OCI-LY1 (cell line): Measurements from ENCODE around the gene OR52L1.

Experiments
- H2AFZ ChIP-seq: fragments of 200-600 bp; sonication (generic), shearing (Covaris generic); 2 replicates; pipeline ENCODE4 v1.6.0; 2014; ENCODE audit warnings: antibody characterized with exemption, mild to moderate bottlenecking, low read length
- H3F3A ChIP-seq: fragments of 200-600 bp; sonication (generic), shearing (Covaris generic); 2 replicates; pipeline ENCODE4 v1.6.0; 2014; ENCODE audit warnings: mild to moderate bottlenecking, antibody characterized with exemption, low read length, moderate library complexity; ENCODE audit not compliant: insufficient read depth
- H3K27ac ChIP-seq: fragments of 200-600 bp; sonication (generic); 2 replicates; pipeline ENCODE4 v1.5.1; 2014; ENCODE audit warnings: low read length, mixed run types, mild to moderate bottlenecking, low read depth; ENCODE audit not compliant: poor library complexity, severe bottlenecking
- H3K27me3 ChIP-seq: fragments of 200-600 bp; sonication (generic); 2 replicates; pipeline ENCODE4 v1.6.0; 2014; ENCODE audit warnings: antibody characterized with exemption, mild to moderate bottlenecking, low read length, moderate library complexity; ENCODE audit not compliant: insufficient read depth
- H3K36me3 ChIP-seq: fragments of 200-600 bp; sonication (generic); 2 replicates; pipeline ENCODE4 v1.6.1; 2014; ENCODE audit warnings: mild to moderate bottlenecking, antibody characterized with exemption, low read length, moderate library complexity, mixed read lengths; ENCODE audit not compliant: insufficient read depth
- H3K4me1 ChIP-seq: fragments of 200-600 bp; sonication (generic); 2 replicates; pipeline ENCODE4 v1.5.1; 2014; ENCODE audit warnings: mild to moderate bottlenecking, low read length, moderate library complexity; ENCODE audit not compliant: insufficient read depth, severe bottlenecking
- H3K4me2 ChIP-seq: fragments of 200-600 bp; sonication (generic), shearing (Covaris generic); 2 replicates; pipeline ENCODE4 v1.6.1; 2014; ENCODE audit warnings: low read length
- H3K4me3 ChIP-seq: fragments of 200-600 bp; sonication (generic); 2 replicates; pipeline ENCODE4 v1.5.1; 2014; ENCODE audit warnings: low read length, low read depth, mild to moderate bottlenecking, mixed read lengths; ENCODE audit not compliant: poor library complexity, severe bottlenecking
- H3K79me2 ChIP-seq: fragments of 200-600 bp; shearing (Covaris generic); 2 replicates; pipeline ENCODE4 v1.6.1; 2016; ENCODE audit warnings: mixed run types, low read length, mixed read lengths; ENCODE audit not compliant: insufficient read depth
- H3K9ac ChIP-seq: fragments of 200-600 bp; sonication (generic), shearing (Covaris generic); 2 replicates; pipeline ENCODE4 v1.6.1; 2014; ENCODE audit warnings: mild to moderate bottlenecking, low read length, mixed read lengths
- H3K9me2 ChIP-seq: fragments of 200-600 bp; sonication (generic), shearing (Covaris generic); 2 replicates; pipeline ENCODE4 v1.6.1; 2014; ENCODE audit warnings: low read depth, mild to moderate bottlenecking, low read length, mixed read lengths
- H3K9me3 ChIP-seq: fragments of 200-600 bp; shearing (Covaris generic); 2 replicates; pipeline ENCODE4 v1.6.1; 2014; ENCODE audit warnings: low read length, mixed read lengths
- H4K20me1 ChIP-seq: fragments of 200-600 bp; sonication (generic), shearing (Covaris generic); 2 replicates; pipeline ENCODE4 v1.6.0; 2016; ENCODE audit warnings: mild to moderate bottlenecking, low read length; ENCODE audit not compliant: insufficient read depth
- EZH2 ChIP-seq: fragments of 200-600 bp; sonication (generic), shearing (Covaris generic); IDR thresholded peaks from 2 replicates; pipeline ENCODE4 v1.8.0; 2017; ENCODE audit warnings: borderline replicate concordance, mixed run types, mild to moderate bottlenecking, antibody characterized with exemption, low read length, moderate library complexity, mixed read lengths
- TF ChIP-seq, protein P1 (sequence below): fragments of 200-600 bp; sonication (generic), shearing (Covaris generic); IDR thresholded peaks from 2 replicates; pipeline ENCODE4 v1.5.1; 2017; ENCODE audit warnings: mild to moderate bottlenecking, antibody characterized with exemption, low read length, moderate library complexity, mixed read lengths

OR52L1 gene

DNA sequence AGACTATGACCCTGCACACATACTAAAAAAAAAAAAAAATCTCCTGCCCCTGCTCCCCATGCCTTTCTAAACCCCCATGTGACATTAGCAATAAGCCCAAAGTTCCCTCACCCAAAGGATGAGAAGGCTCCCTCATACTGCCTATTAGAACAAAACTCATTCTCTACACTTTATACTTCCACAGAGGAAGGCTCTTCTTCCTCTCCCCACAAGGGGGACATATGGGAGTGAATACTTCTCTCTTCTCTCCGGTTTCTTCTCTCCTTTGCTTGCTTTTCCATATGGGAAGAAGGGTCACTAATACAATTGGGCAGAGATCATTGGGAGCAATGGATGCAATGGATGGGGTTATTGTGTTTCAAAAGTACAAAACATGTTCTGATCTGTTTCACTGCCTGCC, 3.3 kb downstream of the OR52L1 start:
- no peaks in the 10 kb centered on the region for H3K9me2 ChIP-seq
- H3K4me2 ChIP-seq, result no peak overlapping the region
- H3F3A ChIP-seq, result no peaks in the 10 kb centered on the region
- H3K79me2 ChIP-seq, result no peaks in the 10 kb centered on the region
- no peaks in the 10 kb centered on the region for H3K4me1 ChIP-seq
- H3K27me3 ChIP-seq, result no peaks in the 10 kb centered on the region
- H3K27ac ChIP-seq, result no peak overlapping the region
- H3K9ac ChIP-seq, result no peak overlapping the region
- no peak for TF ChIP-seq EZH2
- TF ChIP-seq, protein P1, sequence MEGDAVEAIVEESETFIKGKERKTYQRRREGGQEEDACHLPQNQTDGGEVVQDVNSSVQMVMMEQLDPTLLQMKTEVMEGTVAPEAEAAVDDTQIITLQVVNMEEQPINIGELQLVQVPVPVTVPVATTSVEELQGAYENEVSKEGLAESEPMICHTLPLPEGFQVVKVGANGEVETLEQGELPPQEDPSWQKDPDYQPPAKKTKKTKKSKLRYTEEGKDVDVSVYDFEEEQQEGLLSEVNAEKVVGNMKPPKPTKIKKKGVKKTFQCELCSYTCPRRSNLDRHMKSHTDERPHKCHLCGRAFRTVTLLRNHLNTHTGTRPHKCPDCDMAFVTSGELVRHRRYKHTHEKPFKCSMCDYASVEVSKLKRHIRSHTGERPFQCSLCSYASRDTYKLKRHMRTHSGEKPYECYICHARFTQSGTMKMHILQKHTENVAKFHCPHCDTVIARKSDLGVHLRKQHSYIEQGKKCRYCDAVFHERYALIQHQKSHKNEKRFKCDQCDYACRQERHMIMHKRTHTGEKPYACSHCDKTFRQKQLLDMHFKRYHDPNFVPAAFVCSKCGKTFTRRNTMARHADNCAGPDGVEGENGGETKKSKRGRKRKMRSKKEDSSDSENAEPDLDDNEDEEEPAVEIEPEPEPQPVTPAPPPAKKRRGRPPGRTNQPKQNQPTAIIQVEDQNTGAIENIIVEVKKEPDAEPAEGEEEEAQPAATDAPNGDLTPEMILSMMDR, result no peak
- H3K4me3 ChIP-seq, result no peak overlapping the region
- no peaks in the 10 kb centered on the region for H4K20me1 ChIP-seq
- H3K9me3 ChIP-seq, result no peaks in the 10 kb centered on the region
- no peak overlapping the region for H2AFZ ChIP-seq
- no peaks in the 10 kb centered on the region for H3K36me3 ChIP-seq

DNA sequence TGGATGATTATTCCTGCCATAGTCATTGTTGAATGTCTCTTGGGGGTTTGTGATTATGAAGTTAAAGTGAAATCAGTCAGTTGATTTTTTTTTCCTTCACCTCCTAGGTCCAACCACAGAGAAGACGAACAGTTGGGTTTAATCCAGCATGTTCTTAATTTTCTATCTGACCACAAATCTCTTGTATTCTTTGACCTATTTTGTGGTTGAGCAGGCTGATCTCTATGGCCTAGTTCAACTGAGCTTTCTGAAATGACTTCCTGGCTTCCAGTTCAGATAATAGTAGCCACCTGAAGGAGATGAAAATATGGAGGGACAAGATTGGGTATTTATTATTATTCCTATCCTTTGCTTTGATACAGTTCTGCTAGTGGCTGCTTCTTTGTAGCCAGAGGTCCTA, 13.3 kb downstream of the OR52L1 start:
- H3K9me2 ChIP-seq, result no peaks in the 10 kb centered on the region
- H4K20me1 ChIP-seq, result no peaks in the 10 kb centered on the region
- H2AFZ ChIP-seq, result no peak overlapping the region
- no peaks in the 10 kb centered on the region for H3K36me3 ChIP-seq
- no peak for TF ChIP-seq EZH2
- TF ChIP-seq, protein P1, result no peak
- H3F3A ChIP-seq, result no peaks in the 10 kb centered on the region
- no peak overlapping the region for H3K9ac ChIP-seq
- H3K9me3 ChIP-seq, result no peaks in the 10 kb centered on the region
- H3K4me1 ChIP-seq, result no peaks in the 10 kb centered on the region
- no peak overlapping the region for H3K4me2 ChIP-seq
- no peak overlapping the region for H3K4me3 ChIP-seq
- H3K27ac ChIP-seq, result no peak overlapping the region
- no peaks in the 10 kb centered on the region for H3K27me3 ChIP-seq
- H3K79me2 ChIP-seq, result no peaks in the 10 kb centered on the region

DNA sequence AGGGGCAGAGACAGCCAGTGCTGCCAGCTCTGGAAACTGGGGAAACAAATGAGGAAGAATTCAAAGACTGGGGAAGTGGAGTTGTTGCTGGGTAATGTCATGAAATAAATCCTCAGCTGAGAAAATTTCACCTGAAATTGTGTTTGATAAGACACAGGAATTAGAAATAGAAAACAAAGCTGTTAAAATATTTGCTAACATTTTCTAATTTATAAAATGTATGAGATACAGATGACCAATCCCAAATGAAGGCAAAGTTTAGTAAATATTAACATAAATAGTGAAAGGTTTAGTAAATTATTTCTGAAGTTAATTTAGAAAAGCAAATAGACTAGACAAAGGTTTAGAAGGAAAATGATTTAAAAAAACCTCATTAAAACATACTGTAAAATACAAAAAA, 18.4 kb downstream of the OR52L1 start, which contains the start of gene OR56A5:
OR56A5 (minus strand) TSS at position 101 of the 400 bp plus-strand sequence; CDS start at position 101, 0 bp downstream.
- H4K20me1 ChIP-seq, result no peaks in the 10 kb centered on the region
- no peak for TF ChIP-seq EZH2
- TF ChIP-seq, protein P1, result no peak
- H3K4me2 ChIP-seq, result no peak within 1 kb of the TSS
- H3F3A ChIP-seq, result no peaks in the 10 kb centered on the region
- H3K27ac ChIP-seq, result no peak within 1 kb of the TSS
- H3K36me3 ChIP-seq, result no peaks in the 10 kb centered on the region
- no peaks in the 10 kb centered on the region for H3K79me2 ChIP-seq
- no peak within 1 kb of the TSS for H3K9ac ChIP-seq
- H2AFZ ChIP-seq, result no peak within 1 kb of the TSS
- no peak within 1 kb of the TSS for H3K4me3 ChIP-seq
- no peaks in the 10 kb centered on the region for H3K9me3 ChIP-seq
- H3K27me3 ChIP-seq, result no peaks in the 10 kb centered on the region
- no peaks in the 10 kb centered on the region for H3K4me1 ChIP-seq
- H3K9me2 ChIP-seq, result no peaks in the 10 kb centered on the region
